Stimulated activated CD4-positive, alpha-beta T cell treated with anti-CD3 and anti-CD28 coated beads, Interleukin-2, amount 100 ng/mL, for 48 hours (primary cell): ENCODE data around the gene ZNF780A.
A peak's percentile ranks its signal among the peaks of the same experiment; 100 is the strongest.
"Not testable (repeated sequence)": the region's sequence is repeated elsewhere in the genome, so short reads cannot be mapped to it uniquely, and the experiment has no call there.

Experiments used
- DNase-seq, 2 donors: peaks; one replicate each; pipeline ENCODE4 v3.0.0-alpha.2; 2020

The ZNF780A gene

GRCh38 chr19:40090241-40091204 is at the start of gene ZNF780A:
Gene ZNF780A (minus strand): TSS chr19:40090943. CDS start chr19:40084753, 6,190 bp downstream.
- peak; percentile 64 to 71 for DNase-seq

GRCh38 chr19:40139533-40140287 is 49.0 kb upstream of the ZNF780A start:
- no peak for DNase-seq

GRCh38 chr19:40136818-40137217 is 46.1 kb upstream of the ZNF780A start:
- DNase-seq, result no peak

- DNase-seq, result no peak
Measured at GRCh38 chr19:40134866-40135265, 44.1 kb upstream of the ZNF780A start.

GRCh38 chr19:40133491-40133890 is 42.7 kb upstream of the ZNF780A start:
- DNase-seq, result no peak

GRCh38 chr19:40130013-40130412 is 39.3 kb upstream of the ZNF780A start:
- DNase-seq, result no peak

- no peak for DNase-seq
Measured at GRCh38 chr19:40129425-40129824, 38.7 kb upstream of the ZNF780A start.

- no peak for DNase-seq
Measured at GRCh38 chr19:40128991-40129390, 38.2 kb upstream of the ZNF780A start.

GRCh38 chr19:40119380-40119779 is 28.6 kb upstream of the ZNF780A start:
- DNase-seq, result no peak

GRCh38 chr19:40118638-40119037 is 27.9 kb upstream of the ZNF780A start:
- DNase-seq, result not testable (repeated sequence)

GRCh38 chr19:40116075-40116474 is 25.3 kb upstream of the ZNF780A start:
- DNase-seq, result no peak

- not testable (repeated sequence) for DNase-seq
Measured at GRCh38 chr19:40114119-40114518, 23.4 kb upstream of the ZNF780A start.

GRCh38 chr19:40112271-40112670 is 21.5 kb upstream of the ZNF780A start:
- DNase-seq, result not testable (repeated sequence)

GRCh38 chr19:40110570-40110969 is 19.8 kb upstream of the ZNF780A start:
- no peak for DNase-seq

- no peak for DNase-seq
Measured at GRCh38 chr19:40104754-40105153, 14.0 kb upstream of the ZNF780A start.

- no peak for DNase-seq
Measured at GRCh38 chr19:40103600-40103999, 12.9 kb upstream of the ZNF780A start.

- no peak for DNase-seq
Measured at GRCh38 chr19:40101813-40102212, 11.1 kb upstream of the ZNF780A start.

GRCh38 chr19:40093416-40093815 is 2.7 kb upstream of the ZNF780A start:
- no peak for DNase-seq

- no peak for DNase-seq
Measured at GRCh38 chr19:40091205-40092129, 724 bp upstream of the ZNF780A start.

- no peak for DNase-seq
Measured at GRCh38 chr19:40089462-40089861, 1.3 kb downstream of the ZNF780A start.

GRCh38 chr19:40088299-40089047 is 2.3 kb downstream of the ZNF780A start:
- DNase-seq, result no peak

GRCh38 chr19:40084948-40085347 is 5.8 kb downstream of the ZNF780A start:
- DNase-seq, result no peak
